Activated CD4-positive, CD25-positive, alpha-beta regulatory T cell treated with anti-CD3 and anti-CD28 coated beads, Interleukin-2, amount 50 U/mL, for 72 hours (primary cell): ENCODE results near the gene NUDCD2.
A peak's percentile ranks its signal among the peaks of the same experiment; 100 is the strongest.
"Not testable (repeated sequence)": the region's sequence is repeated elsewhere in the genome, so short reads cannot be mapped to it uniquely, and the experiment has no call there.

Experiments
- DNase-seq: peaks from one replicate; pipeline ENCODE4 v3.0.0; 2021

The NUDCD2 gene

DNA sequence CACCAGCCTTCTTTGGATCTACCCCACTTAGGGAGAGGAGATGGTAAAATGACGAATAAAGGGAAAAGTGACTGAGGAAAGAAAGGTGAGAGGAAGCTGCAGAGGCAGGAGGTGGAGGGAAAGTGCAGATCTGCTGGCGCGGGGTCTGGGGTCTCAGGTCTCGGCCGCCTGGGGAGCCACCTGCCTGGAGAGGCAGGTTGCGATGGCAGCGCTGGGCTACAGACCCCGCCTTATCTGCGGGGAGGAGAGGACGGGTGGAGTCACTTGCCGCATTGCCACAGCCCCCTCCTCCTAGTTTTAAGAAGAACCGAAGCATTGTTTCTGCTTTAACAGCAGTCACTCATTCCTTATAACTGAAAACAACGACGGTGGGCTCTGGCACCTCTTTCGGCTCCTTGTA, 44.2 kb downstream of the NUDCD2 start:
- DNase-seq = not testable (repeated sequence)

DNA sequence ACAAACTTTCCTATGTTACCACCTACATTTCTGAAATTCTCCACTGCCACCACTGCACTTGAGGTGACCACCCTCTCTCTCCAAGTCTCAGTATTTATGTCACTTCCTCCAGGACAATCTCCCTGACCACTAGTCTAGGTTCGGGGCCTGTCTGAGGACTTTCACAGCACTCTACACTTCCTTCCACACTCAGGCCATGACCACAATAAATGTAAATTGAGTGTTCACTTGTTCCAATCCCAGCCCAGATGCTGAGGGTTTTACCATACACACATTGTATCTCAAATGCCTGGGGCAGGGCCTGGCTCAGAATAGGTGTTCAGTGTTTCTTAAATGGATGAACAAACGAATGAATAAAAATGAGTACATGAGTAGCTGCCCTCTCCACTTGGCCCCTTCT, 49.4 kb downstream of the NUDCD2 start:
- DNase-seq = no peak

- DNase-seq = no peak
Observed at GRCh38 chr5:163409384-163409783, 50.5 kb downstream of the NUDCD2 start.

DNA sequence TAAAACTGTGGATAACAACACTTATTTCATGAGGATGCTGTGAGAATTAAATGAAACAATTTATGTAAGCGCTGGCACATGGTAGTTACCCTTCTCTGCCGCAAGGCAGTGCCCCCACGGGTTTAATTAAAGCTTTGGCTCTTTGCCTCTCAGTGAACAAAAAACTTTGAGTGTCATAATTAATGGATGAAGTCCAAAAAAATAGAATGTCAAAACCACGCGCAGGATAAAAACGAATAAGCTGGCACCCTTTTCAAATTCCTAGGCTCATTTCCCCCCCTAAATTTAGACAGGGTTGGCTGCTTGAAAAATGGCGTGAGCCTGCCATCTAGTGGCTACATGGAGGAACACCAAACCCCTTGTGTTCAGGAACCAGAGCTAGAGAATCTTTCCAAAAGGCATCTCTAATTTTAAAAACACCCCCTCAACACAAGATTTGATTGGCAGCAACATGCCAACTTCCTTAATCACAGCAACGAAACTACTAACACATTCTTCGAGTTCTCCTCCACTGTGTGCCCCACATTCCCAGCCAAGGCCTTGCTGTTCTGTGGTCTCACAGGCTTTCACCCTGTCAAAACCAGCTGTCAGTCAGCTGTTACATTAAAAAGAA, 51.5 kb downstream of the NUDCD2 start:
- DNase-seq = peak; percentile 37

- DNase-seq = no peak
Observed at GRCh38 chr5:163407034-163407655, 52.8 kb downstream of the NUDCD2 start.

GRCh38 chr5:163404364-163405173, 55.3 kb downstream of the NUDCD2 start:
- no peak for DNase-seq

- DNase-seq = no peak
Observed at GRCh38 chr5:163402007-163402406, 57.9 kb downstream of the NUDCD2 start.

DNA sequence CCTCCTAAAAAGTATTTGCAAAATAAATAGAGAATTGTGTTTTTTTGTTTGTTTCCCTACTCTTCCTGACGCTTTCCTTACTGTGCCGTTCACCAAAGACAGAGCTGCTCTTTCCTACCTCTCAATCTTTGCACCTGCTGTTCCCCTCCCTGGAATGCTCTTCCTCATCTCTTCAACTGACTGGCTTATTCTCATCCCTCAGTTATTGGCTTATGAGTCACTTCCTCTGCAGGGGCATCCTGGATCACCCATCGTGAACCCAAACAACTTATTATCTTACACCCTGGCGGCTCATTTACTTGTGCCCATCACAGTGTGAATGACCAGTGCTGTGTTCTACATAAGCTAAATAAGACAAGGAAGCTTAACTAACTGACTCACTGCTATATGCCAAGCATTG, 58.6 kb downstream of the NUDCD2 start:
- DNase-seq = no peak

DNA sequence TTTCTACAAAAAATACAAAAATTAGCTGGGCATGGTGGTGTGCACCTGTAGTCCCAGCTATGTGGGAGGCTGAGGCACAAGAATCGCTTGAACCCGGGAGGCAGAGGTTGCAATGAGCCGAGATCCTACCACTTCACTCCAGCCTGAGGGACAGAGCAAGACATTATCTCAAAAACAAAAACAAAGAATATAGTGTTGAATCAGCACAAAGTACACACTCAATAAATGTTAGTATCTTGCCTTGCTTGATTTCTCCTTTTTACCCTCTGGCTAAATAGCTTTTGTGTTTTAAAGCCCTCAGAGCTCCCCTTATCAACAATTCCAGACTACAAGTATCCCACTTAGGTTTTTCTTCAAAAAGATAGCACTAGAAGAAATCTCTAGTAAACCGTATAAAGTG, 60.0 kb downstream of the NUDCD2 start:
- DNase-seq = no peak

DNA sequence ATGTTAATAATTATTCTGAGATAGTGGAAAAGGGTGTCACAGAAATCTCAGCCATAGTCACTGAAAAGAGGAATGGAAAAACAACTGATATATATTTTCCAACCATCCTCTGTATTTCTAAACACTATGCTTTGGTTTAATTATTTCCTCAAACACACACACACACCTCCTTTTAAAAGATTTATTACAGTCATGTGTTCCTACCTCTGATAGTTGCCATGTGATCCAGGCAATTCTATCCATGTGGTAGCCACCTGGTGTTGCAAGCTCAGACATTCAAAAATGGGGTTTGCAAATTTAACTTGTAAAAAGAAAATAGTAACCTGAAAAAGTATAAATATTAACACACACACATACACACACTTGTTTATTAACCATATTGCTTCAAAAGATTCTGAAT, 62.5 kb downstream of the NUDCD2 start:
- DNase-seq = no peak

GRCh38 chr5:163396818-163397340, 63.0 kb downstream of the NUDCD2 start:
- DNase-seq = not testable (repeated sequence)
